RWPE1 (cell line): Measurements from ENCODE around the gene PTX3.

ENCODE experiments used
- CTCF ChIA-PET: fragments of 350-600 bp; sonication (Branson Sonifier 250); formaldehyde crosslinking; extraction: SDS; loops from one replicate; lab custom pipeline; 2021; lab: Yijun Ruan, JAX
- POLR2A ChIA-PET: fragments of 400-600 bp; formaldehyde crosslinking; extraction: SDS; loops from one replicate; lab custom pipeline; 2020; ENCODE audit warnings: antibody characterized with exemption; ENCODE audit not compliant: low non-redundant PET; lab: Yijun Ruan, JAX
- DNase-seq: peaks from one replicate; pipeline ENCODE4 v3.0.0; 2012; ENCODE audit warnings: low spot score
- H3K27ac ChIP-seq: fragments of 450-650 bp; 2 replicates; pipeline ENCODE4 v1.5.1; 2017
- TF ChIP-seq, protein P1 (sequence below): fragments of 450-650 bp; conservative IDR thresholded peaks from 2 replicates; pipeline ENCODE4 v1.5.1; 2017; ENCODE audit warnings: low read depth, mild to moderate bottlenecking

Gene PTX3

DNA sequence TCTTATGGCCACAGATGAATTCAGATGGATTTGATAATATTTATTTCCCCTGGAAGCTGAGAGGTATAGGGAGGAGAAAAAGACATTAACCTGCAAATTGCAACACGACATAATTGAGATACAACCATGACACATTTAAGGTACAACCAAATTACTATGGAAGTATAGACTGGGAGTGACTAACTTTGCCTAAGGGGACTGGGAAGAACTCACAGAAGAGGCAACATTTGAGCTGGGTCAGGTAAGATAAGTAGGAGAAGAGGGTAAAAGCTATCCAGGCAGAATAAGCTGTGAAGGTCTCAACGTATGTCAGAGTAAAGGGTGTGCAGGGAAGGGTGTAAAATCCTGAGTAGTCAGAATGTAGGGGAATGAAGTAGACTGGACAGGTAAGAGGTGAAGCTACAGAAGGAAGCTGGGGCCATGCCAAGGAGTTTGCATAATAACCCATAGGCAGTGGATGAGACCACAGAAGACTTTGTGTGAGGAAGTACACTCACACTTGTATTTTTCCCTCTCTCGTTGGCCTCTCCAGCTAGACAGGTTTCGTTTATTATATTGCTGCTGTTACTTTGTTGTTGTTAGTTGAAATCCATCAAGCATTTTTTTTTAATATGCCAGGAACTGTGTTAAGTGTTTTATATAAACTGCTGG, 28.0 kb upstream of the PTX3 start:
- H3K27ac ChIP-seq = no peak overlapping the region
- ChIA-PET POLR2A (no interaction called here), CTCF (interaction anchor here (0.6 kb wide), 1 partner anchor 71 kb away, joined by 5 read pairs; no protein-coding TSS in a partner anchor)
- no peak for DNase-seq
- TF ChIP-seq, protein P1, sequence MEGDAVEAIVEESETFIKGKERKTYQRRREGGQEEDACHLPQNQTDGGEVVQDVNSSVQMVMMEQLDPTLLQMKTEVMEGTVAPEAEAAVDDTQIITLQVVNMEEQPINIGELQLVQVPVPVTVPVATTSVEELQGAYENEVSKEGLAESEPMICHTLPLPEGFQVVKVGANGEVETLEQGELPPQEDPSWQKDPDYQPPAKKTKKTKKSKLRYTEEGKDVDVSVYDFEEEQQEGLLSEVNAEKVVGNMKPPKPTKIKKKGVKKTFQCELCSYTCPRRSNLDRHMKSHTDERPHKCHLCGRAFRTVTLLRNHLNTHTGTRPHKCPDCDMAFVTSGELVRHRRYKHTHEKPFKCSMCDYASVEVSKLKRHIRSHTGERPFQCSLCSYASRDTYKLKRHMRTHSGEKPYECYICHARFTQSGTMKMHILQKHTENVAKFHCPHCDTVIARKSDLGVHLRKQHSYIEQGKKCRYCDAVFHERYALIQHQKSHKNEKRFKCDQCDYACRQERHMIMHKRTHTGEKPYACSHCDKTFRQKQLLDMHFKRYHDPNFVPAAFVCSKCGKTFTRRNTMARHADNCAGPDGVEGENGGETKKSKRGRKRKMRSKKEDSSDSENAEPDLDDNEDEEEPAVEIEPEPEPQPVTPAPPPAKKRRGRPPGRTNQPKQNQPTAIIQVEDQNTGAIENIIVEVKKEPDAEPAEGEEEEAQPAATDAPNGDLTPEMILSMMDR = no peak

DNA sequence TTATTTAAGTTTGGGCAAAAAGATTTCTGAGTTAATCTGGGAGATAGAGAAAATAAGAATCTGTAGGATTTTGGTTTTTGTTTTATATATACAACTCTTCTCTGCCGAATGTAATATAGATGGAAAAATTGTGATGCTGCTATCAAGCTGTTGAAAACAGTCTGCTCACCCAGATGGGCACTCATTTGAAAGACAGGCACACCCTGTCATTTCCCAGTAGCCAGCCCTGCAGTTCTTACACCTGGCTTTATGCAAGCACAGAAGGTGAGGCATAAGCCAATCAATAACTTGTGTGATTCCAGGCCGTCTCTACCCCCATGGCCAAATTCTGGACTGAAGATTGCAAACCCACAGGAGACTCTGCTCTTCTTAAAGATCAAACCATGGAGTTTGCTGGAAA, 27.1 kb upstream of the PTX3 start:
- CTCF ChIA-PET = no interaction called here
- no peak overlapping the region for H3K27ac ChIP-seq
- TF ChIP-seq, protein P1 = no peak
- no peak for DNase-seq
- POLR2A ChIA-PET = no interaction called here

DNA sequence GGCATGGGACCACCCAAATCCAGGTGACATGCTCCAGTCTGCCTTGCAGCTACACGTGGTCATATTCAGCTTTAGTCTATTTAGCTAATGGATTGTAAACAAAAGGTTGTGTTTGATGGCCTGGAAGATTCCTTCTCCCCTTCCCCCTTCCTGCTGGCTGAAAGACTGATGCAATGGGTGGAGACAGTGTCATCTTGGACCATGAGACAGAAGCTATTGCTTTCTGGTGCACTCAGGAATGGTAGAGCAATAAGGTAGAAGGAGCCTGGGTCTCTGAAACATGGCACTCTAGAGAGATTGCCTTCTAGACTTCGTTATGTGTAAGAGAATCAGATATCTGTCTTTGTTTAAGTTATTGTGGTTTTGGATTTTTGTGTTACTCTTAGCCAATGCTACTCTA, 25.7 kb upstream of the PTX3 start:
- CTCF ChIA-PET = interaction anchor here (0.6 kb wide), 1 partner anchor 1592 kb away, joined by 3 read pairs; no protein-coding TSS in a partner anchor
- TF ChIP-seq, protein P1 = no peak
- no peak for DNase-seq
- POLR2A ChIA-PET = no interaction called here
- H3K27ac ChIP-seq = no peak overlapping the region

DNA sequence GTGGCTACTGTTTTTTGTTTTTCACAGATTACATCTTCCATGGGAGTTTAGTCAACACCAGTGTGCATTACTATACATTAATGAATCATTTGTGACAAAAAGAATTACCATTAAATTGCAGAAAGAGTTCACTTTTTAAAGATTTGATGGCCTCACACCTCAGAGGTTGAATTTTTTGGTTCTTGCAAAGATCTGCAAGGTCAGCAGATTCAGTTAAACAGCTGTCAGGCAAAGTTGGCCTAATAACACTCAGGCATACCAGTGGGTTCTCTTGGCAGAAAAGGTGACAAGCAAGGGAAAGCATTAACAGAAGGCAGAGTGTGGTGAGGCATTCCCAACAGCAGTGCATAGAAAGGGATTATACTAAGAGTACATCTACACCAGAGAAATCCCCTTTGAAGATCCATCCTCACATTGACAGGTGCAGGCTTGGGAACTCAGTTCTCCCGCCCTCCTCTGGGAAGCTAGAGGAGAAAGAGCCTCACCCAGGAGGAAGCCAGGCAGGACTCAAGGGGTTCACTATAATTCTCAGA, 24.3 kb upstream of the PTX3 start:
- TF ChIP-seq, protein P1 = no peak
- no peak for DNase-seq
- H3K27ac ChIP-seq = no peak overlapping the region
- POLR2A ChIA-PET = no interaction called here
- CTCF ChIA-PET = no interaction called here

DNA sequence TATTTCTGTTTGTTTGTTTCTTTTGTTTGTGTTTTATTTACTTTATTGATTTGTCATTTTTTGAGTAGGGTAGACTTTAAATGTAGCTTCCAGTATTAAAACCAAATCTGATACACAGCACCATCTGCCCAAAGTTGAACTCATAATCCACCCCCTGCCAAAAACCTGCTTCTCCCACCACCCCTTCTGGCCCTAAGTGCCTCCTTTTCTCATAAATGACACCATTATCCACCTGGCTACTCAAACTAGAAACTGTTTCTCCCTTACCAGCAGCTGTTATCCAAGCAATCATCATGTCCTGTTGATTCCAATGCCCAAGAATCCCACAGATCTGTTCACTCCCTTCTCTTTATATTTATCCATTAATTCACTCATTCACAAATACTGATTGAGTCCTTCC, 21.8 kb upstream of the PTX3 start:
- DNase-seq = no peak
- TF ChIP-seq, protein P1 = no peak
- CTCF ChIA-PET = no interaction called here
- H3K27ac ChIP-seq = no peak overlapping the region
- POLR2A ChIA-PET = no interaction called here

DNA sequence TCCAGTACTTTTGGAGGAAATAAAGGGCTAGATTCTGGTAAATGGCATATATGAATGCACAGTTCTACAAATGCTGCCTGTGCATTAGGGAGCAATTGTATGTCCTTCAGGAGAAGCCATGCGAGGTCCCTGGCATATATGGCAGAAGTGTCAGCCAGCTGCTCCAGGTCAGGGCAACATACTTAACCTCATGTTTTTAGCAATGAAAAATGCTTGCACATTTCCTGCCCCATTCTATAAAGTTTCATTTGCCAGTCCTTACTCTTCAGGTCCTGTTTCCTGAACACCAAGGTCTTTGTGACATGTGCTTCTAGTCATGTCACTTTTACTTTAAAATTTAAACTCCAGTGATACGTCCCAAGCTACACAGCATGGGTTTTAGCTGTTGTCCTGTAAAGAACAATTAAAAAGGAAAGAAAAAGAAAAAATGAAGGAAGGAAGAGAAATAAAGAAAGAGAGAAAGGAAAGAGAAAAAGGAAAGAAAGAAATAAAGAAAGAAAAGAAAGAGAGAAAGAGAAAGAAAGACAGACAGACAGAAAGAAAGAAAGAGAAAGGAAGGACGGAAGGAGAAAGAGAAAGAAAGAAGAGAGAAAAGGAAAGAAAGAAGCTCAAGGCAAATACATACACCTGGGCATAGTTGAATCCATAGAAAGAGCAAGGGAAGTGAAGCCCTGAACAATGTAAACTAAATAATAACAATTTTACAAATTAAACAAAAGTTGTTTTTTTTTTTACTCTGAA, 20.1 kb upstream of the PTX3 start:
- DNase-seq = no peak
- TF ChIP-seq, protein P1 = no peak
- ChIA-PET POLR2A (no interaction called here), CTCF (no interaction called here)
- no peak overlapping the region for H3K27ac ChIP-seq
